Stimulated activated CD8-positive, alpha-beta memory T cell treated with anti-CD3 and anti-CD28 coated beads, Interleukin-4, amount 100 ng/mL, for 4 hours (primary cell): ENCODE results near the gene GINS3.

Experiments
- DNase-seq, 2 donors: peaks; one replicate each; pipeline ENCODE4 v3.0.0-alpha.2; 2020; ENCODE audit warnings: low read depth in 2 of 2, low spot score in 1 of 2

GINS3 gene

DNA sequence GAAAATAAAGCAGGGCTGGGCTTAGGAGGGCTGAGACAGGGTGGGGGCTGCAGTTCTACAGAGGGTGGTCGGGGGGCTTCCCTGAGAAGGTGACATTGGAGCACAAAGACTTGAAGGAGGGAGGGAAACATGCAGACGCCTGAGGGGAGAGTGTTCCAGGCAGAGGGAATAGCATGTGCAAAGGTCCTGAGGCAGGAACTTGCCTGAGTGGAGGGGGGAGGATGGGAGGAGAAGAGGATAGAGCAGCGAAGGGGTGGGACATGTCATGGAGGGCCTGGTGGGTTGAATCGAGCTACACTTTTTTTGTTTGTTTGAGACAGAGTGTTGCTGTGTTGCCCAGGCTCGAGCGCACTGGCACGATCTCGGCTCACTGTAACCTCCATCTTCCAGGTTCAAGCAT is 33.0 kb downstream of the GINS3 start:
- no peak for DNase-seq

- no peak for DNase-seq
Measured at GRCh38 chr16:58425756-58426494, 33.7 kb downstream of the GINS3 start.

- no peak for DNase-seq
Measured at GRCh38 chr16:58426966-58427365, 34.7 kb downstream of the GINS3 start.

DNA sequence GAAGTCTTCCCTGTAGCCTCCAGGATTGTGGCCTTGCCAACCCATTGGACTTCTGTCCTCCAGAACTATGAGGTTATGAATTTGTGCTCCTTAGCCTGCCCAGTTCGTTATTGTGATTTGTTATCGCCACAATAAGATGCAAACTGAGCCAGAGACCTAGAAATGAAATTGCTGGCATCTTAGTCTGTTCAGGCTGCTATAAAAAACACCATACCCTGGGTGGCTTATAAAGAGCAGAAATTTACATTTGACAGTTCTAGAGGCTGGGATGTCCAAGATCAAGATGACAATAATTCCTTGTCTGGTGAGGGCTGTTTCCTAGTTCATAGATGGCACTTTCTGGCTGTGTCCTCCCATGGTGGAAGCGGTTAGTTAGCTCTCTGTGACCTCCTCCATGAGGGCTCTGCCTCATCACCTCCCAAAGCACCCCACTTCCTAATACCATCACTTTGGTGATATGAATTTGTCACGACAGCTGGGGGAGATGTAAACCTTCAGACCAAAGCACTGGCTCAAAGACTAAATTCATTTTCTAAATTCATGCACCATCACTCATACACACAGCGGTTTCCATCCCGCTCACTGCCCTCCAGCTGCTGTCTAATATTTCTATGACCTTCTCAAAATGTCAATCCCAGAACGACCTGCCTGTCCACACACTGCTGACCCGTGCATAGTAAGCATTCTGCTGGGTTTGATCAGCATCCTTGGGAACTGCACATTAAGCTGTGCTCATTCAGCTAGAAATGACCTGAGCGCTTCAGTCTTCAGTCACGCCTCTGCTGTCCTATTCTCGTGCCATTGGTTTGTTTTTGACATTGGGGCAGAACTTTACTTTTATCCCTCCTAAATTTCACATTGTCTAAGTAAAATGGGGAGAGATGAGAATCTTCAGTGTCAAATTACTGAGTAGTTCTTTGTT is 36.6 kb downstream of the GINS3 start:
- DNase-seq: no peak

- DNase-seq: no peak
Measured at GRCh38 chr16:58430718-58431117, 38.4 kb downstream of the GINS3 start.

GRCh38 chr16:58433569-58433951 is 41.3 kb downstream of the GINS3 start:
- no peak for DNase-seq

- no peak for DNase-seq
Measured at GRCh38 chr16:58435779-58436178, 43.5 kb downstream of the GINS3 start.

- DNase-seq: no peak
Measured at GRCh38 chr16:58440131-58440530, 47.9 kb downstream of the GINS3 start.

GRCh38 chr16:58442547-58442946 is 50.3 kb downstream of the GINS3 start:
- no peak for DNase-seq

GRCh38 chr16:58443783-58444182 is 51.5 kb downstream of the GINS3 start:
- no peak for DNase-seq

- DNase-seq: no peak
Measured at GRCh38 chr16:58444265-58444664, 52.0 kb downstream of the GINS3 start.

GRCh38 chr16:58448890-58449289 is 56.6 kb downstream of the GINS3 start:
- no peak for DNase-seq

- no peak for DNase-seq
Measured at GRCh38 chr16:58449306-58449705, 57.0 kb downstream of the GINS3 start.

DNA sequence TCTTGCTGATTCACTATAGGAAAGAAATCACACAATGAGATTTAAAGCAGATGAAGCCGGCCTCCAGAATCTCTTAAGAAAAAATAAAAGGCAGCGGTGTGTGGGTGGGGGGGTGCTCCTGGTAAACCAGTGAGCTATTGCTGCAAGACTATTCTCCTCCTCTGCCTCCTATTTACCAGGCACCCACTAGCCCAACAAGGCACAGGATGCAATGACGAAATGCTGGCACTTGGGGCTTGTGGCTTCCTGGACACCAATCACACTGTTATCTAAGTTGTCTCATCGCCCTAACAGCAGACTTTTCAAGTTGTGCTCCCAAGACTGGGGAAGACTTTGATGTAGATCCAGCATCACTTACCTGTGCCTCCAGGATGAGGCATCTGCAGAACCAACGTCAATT is 57.5 kb downstream of the GINS3 start:
- DNase-seq: no peak

- DNase-seq: no peak
Measured at GRCh38 chr16:58450590-58450989, 58.3 kb downstream of the GINS3 start.

DNA sequence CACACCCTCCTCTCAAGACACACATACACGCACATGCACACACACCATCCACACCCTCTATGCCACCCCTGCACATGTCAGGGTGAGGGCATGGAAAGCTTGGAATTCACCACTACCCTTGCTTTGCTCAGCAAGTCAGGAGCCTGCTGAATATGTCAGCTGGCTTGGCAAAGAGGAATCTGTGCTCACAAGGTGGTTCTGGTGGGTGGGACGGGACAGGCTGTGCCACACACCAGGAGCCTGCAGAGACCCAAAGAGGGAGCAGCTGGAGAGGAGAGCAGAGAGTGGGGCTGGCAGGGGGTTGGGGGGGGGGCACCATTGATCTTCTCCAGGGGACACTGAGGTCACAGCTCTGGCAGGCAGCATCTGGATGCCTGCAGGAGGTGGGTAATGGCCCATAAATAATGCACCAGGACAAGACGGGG is 59.0 kb downstream of the GINS3 start:
- DNase-seq: no peak

GRCh38 chr16:58451945-58452401 is 59.7 kb downstream of the GINS3 start:
- DNase-seq: no peak

- no peak for DNase-seq
Measured at GRCh38 chr16:58452640-58453039, 60.4 kb downstream of the GINS3 start.

GRCh38 chr16:58454178-58454577 is 61.9 kb downstream of the GINS3 start:
- DNase-seq: no peak

DNA sequence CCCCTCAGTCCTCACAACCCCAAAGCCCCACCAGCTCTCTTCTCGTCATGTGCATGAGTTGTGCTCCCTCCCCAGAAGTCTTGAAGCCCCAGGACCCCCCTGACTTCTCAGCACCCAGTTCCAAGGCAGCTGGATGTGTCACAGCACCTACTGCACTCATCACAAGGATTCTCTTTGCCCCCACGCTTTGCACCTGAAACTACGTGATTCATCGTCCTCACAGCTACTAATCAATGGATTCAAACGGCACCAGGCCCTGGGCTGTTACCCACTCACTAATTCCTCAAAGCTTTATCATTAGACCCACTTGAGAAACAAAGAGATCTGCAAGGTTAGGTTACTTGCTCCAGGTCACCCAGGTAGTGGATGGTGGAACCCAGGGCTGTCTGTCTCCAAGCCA is 62.6 kb downstream of the GINS3 start:
- DNase-seq: no peak
